GM18873 (cell line): ENCODE measurements around the gene SLC39A3.
A peak's percentile ranks its signal among the peaks of the same experiment; 100 is the strongest.

Experiments
- ATAC-seq: cut with Tn5 transposase; IDR thresholded peaks from one replicate; pipeline ENCODE4 v1.9.1; 2021; ENCODE audit warnings: mild to moderate bottlenecking, moderate library complexity, moderate number of reproducible peaks; ENCODE audit not compliant: unreplicated experiment, low FRiP score

SLC39A3 gene

DNA sequence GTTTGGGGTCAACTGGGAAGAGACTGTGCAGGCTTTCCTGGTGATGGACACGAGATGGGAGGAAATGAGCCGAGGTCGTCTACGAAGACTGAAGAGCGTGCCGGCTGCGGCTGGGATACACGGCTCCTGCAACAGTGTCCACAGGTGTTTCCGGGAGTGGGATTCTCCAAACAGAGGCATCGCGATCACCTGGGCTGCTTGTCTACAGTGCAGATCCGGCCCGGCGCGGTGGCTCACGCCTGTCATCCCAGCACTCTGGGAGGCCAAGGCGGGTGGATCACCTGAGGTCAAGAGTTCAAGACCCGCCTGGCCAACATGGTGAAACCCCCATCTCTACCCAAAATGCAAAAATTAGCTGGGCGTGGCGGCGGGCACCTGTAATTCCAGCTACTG, 11.6 kb upstream of the SLC39A3 start:
- no peak for ATAC-seq

DNA sequence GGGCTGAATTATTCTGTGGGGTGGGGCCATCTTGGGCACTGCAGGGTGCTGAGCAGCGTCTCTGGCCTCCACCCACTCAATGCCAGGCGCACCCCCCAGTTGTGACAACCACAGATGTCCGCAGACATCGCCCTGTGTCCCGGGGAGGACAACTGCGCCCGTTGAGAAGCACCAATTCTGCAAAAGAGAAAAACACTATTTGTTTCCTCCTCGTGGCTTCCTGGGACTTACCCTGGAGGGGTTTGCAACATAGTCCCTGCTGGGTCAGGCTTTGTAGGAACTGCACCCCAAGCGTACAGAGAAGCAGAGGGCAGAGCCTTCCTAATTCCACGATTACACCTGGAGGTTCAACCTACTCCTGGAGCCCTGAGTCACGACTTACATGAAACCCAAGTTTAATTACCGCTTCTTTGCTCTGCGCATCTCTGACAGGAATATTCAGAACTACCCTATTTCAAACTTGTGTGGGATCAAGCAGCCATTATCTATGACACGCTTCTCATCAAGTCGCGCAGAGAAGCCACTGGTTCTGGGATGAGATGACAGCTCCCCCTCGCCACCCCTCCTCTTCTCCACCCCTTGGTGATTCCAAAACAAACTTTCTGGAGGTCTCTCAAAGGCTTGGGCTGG, 11.1 kb upstream of the SLC39A3 start:
- ATAC-seq = no peak

- ATAC-seq = no peak
Measured at GRCh38 chr19:2747349-2747748, 7.5 kb upstream of the SLC39A3 start.

- ATAC-seq = no peak
Measured at GRCh38 chr19:2744113-2744512, 4.3 kb upstream of the SLC39A3 start.

GRCh38 chr19:2743099-2743498, 3.3 kb upstream of the SLC39A3 start:
- no peak for ATAC-seq

GRCh38 chr19:2740314-2740656, 468 bp upstream of the SLC39A3 start:
- peak; percentile 5 for ATAC-seq

- ATAC-seq = no peak
Measured at GRCh38 chr19:2736550-2737190, 3.1 kb downstream of the SLC39A3 start.

- no peak for ATAC-seq
Measured at GRCh38 chr19:2735374-2735773, 4.4 kb downstream of the SLC39A3 start.

DNA sequence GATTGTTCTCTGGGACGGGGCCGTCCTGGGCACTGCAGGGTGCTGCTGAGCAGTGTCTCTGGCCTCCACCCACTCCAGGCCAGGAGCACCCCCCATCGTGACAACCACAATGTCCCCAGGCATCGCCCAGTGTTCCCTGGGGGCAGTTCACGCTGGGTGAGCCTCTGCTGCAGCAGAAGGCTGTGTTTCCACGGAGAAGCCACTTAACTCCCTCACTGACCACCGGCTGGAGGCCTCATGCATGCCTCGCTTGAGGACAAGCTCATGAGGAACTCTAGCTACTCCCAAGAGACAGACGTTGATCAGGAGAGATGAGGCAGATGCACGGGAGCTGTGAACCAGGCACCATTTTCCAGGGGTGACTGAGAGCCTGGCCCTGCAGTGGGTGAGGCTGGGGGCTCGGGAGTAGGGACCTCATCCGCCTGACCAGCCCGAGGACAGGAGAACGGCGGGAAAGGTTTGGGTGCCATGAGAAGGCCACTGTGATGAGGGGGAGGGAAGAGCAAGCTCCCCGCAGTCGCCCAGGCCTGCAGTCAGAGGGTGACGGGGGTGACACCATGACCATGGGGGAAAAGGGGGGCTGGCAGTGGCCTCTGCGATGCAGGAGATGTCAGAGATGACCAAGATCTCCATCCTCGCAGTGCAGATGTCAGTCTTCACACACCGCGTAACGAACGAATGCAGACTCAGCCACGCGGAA, 5.1 kb downstream of the SLC39A3 start:
- ATAC-seq = no peak

GRCh38 chr19:2733930-2734588, 5.8 kb downstream of the SLC39A3 start:
- ATAC-seq = no peak

DNA sequence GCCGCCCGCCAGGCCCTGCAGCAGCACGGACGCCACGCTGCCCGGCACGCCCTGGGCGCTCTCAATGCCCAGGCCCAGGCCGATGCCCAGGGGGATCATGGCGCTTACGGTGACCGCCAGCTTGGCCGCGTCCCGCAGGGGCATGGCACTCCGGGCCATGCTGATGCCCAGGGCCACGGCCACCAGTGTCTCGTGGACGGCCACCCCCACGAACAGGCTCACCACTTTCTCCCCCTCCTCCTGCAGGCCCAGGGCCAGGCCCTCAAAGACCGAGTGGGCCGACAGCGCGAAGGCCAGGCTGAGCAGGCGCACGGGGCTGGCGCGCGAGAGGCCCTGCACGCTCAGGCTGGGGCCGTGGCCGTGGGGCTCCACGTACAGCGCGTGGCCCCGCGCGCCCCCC, 6.9 kb downstream of the SLC39A3 start:
- no peak for ATAC-seq

GRCh38 chr19:2732157-2732725, 7.6 kb downstream of the SLC39A3 start:
- ATAC-seq = no peak

DNA sequence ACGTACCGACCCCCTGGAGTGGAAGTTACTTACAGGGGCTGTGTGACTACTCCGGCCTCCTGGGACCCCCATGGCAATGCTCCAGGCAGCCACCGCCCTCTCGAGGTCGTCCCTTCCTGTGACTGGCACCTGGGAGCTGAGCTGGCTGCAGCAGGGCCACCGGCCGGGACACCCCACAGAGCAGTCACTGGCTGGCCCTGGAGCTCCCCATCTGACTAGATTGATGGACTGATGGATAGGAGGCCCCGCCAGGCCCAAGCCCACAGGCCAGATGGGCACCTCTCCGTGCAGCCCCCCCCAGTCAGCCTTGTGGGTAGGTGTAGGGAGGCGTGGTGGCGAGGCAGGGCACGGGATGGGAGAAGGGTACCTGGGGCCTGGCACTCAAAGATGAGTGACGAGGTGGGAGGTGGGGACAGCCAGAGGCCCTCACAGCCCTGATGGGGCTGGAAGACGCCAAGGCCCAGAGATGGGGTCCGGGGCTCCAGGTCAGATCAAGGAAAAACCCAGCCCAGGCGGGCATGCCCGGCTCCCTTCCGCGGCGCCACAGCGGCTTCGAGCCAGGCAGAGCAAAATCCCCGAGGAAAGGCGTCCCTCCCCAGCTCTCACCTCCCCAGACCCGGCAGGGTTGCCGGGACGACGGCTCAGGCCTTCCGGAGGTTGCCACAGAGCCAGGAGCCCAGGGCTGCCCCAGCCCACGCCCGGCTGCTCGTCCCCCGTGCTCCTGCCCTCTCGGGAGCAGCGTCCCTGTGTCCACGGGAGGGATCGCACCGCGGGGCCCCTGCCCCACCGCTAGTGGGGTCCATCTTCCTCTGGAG, 8.4 kb downstream of the SLC39A3 start:
- no peak for ATAC-seq

- no peak for ATAC-seq
Measured at GRCh38 chr19:2729943-2730818, 9.6 kb downstream of the SLC39A3 start.

DNA sequence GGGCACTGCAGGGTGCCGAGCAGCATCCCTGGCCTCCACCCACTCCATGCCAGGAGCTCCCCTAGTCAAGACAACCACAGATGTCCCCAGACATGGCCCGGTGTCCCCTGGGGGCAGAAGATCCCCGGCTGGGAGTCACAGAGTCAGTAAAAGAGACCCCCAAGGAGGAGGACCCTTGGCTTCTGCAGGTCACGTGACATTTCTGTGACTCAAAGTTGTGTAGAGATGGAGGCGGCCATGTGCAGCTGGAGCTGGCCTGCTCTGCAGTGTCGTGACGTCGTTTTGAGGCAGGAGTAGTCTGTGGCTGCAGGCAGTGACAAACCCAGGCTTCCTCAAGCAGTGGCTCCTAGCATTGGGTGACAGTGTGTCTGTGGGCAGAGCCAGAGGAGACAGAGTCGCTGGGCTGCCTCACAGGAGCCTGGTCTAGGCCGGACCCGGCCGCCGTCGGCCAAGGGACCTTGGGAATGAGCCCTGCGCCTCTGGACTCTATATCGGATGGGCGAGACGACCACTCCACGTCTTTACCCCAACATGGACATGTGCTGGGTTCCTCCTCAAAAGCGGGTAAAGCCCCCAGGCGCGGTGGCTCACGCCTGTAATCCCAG, 10.9 kb downstream of the SLC39A3 start:
- ATAC-seq = no peak

- ATAC-seq = no peak
Measured at GRCh38 chr19:2727640-2727944, 12.2 kb downstream of the SLC39A3 start.

- ATAC-seq = no peak
Measured at GRCh38 chr19:2726904-2727639, 12.7 kb downstream of the SLC39A3 start.

DNA sequence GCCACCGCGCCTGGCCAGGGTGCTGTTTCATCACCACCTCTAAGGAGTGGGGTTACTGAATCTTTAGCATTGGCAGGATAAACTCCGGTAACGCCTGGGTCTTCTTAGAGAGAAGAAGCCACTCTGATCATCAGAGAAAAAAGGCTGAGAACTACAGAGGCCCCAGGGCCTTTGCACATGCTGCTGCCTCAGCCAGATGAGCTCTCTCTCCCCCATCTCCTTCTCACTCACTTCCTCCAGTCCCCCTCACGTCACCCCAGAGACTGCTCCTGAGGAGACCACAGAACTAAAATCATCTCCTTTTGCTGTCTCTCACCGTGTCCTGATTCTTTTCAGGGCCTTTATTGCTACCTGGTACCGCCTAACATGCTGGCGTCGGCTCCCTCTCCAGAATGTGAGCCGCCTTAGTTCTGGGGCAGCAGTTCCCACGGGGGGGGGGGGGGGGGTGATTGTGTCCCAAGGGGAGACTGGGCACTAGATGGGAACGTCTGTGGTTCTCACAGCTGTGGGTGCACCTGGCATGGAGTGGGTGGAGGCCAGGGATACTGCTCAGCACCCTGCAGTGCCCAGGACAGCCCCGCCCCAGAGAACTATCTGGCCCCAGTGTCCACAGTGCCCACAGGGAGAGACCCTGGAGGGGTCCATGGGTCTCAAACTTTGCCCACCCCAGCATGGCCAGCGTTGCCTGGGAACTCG, 13.5 kb downstream of the SLC39A3 start:
- no peak for ATAC-seq
